H4 (cell line): ENCODE data around the gene CLEC9A. TPM values are rescaled to one million over a fixed set of nuclear protein-coding genes. Genes with fewer than 3 reads are reported as not detected.
"Not testable (repeated sequence)": the region's sequence is repeated elsewhere in the genome, so short reads cannot be mapped to it uniquely, and the experiment has no call there.

Experiments used
- DNase-seq: peaks from one replicate; pipeline ENCODE4 v3.0.0-alpha.2; 2015; ENCODE audit warnings: low spot score
- total RNA-seq: library from RNA; depleted of rRNA; stranded (reverse); fragments of >200 nt; shearing (Covaris generic); gene quantifications from 2 replicates; pipeline ENCODE4 v1.2.3, GENCODE V29; 2014; rRNA removed

Gene CLEC9A
- not detected in 2 replicates for total RNA-seq

DNA sequence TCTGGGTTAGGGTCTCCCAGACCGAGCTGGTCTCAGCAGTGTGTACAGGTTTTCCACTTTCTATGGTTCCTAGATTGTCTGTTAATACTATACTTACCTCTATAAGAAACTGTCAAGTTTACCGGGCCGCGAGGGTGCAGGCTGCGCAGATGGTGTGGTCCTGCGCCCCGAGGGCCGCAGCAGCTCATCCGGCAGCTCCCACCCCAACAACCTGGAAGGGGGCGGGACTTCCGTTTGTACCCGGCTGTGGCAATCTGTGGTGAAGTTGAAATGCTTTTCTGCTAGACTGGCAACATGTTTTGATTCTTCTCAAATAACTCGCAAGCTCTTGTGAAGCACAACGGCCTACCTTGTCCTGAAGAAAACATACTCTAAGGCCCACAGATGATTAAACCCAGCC lies at the start of gene CLEC9A:
CLEC9A (plus strand) TSS at position 237 of the 400 bp plus-strand sequence. CDS start 22,006 bp downstream, outside the sequence.
- DNase-seq: no peak

DNA sequence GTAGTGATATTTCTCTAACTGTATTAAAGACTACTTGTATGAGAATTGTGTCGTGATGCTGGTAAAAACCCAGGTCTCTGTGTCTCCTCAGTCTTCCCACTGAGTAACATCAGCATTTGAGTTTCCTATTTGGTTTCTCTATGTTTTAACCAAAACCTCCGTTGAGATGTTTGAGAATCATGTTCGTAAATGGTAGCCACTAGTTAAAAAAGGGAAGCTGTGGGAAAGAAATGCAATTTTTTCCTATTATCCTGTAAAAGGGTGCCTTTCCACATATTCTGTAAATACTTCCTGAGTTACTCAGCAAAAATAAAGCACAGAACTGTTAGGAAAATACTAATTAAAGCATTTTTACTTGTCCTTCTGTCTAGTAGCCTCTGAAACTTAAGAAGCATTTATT lies 38.6 kb upstream of the CLEC9A start:
- no peak for DNase-seq

DNA sequence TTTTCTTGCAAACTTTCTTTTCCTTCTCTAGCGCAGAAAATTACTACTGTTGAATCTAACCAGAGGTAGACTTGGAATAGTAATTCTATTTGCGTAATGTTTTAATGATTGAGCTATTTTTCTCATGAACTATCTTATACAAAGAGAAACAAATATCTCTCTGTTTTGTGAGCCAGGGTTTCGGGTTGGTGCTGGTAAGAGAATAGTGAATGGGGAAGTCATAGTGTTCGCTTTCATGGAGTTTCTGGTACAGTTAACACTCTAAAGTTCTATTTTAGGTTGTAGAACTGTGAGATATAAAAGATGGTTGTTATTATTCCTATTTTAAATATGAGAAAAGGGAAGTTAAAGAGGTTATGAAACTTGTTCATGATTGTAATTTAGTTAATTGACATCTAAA lies 38.2 kb upstream of the CLEC9A start:
- no peak for DNase-seq

- DNase-seq: no peak
These were observed 31.5 kb upstream of the CLEC9A start, which contains the start of gene CLEC1B for GRCh38 chr12:9999016-9999415. Gene CLEC1B (minus strand): TSS chr12:9999121. CDS start chr12:9999100, 21 bp downstream.

GRCh38 chr12:10001171-10001776 lies 29.2 kb upstream of the CLEC9A start:
- DNase-seq: no peak

GRCh38 chr12:10012630-10013330 lies 17.7 kb upstream of the CLEC9A start:
- DNase-seq: no peak

- DNase-seq: no peak
These were observed 15.0 kb upstream of the CLEC9A start for GRCh38 chr12:10015450-10015849.

DNA sequence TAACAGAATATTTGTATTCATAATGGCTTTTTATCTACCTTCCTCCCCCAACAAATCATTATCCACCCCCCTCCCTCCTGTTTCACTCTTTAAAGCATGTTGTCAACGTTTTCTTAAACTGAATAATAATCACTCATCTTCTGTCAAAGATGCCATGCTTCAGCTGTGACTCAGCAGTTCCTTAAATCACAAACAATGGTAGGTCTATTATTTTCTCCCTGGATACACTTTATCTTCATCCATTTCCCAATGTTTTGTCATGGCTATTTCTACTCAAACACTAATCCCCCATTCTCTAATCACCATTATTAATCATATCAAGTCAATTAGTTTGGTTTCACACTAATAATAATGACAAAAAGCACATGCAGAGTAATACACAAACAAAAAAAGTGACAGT lies 13.6 kb upstream of the CLEC9A start:
- no peak for DNase-seq

DNA sequence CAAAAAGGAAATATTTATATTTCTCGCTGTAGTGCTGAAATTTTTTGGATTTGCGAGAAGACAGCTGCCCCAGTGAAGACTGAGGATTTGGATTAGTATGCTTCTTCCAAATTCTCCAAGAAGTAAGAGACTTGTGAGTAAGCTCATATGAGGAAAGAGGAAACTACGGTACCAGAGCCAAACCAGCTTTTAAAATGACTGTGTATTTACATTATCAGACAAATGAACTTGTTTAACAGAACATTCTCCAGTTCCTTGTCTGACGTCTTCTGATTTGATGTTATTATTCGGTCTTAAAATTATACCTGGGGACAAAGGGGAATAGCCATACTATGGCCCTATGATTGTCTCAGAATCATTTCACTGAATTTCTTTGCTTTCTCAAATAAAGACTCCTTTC lies 12.1 kb upstream of the CLEC9A start:
- no peak for DNase-seq

GRCh38 chr12:10021342-10021741 lies 9.1 kb upstream of the CLEC9A start:
- DNase-seq: no peak

GRCh38 chr12:10025236-10025635 lies 5.2 kb upstream of the CLEC9A start:
- no peak for DNase-seq

DNA sequence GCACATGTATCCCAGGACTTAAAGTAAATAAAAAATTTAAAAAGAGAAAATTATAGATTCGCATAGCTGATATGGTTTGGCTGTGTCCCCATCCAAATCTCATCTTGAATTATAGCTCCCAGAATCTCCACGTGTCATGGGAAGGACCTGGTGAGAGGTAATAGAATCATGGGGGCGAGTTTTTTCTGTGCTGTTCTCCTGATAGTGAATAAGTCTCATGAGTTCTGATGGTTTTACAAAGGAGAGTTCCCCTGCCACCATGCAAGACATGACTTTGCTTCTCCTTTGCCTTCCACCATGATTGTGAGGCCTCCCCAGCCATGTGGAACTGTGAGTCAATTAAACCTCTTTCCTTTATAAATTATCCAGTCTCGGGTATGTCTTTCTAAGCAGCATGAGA lies 3.8 kb upstream of the CLEC9A start:
- DNase-seq: not testable (repeated sequence)

- DNase-seq: peak; percentile 32
These were observed 3.2 kb upstream of the CLEC9A start for GRCh38 chr12:10027311-10027710.

DNA sequence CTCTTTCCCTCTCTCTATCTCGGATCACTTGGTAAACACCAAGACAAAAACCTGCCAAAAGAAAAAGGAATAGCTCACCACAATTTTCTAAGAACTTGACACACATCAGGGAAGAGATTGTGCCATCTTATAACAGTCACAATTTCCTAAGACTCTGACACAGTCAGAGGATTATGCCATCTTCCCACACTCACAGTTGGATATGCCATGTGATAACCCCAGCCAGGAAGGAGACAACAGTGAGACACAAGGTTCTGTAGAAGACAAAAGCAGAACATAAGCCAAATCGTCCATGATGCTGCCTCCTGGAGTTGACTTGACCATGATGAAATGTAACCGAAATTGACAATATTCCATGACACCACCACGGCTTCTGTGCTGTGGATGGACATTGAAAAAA lies 2.8 kb upstream of the CLEC9A start:
- peak; percentile 64 for DNase-seq

DNA sequence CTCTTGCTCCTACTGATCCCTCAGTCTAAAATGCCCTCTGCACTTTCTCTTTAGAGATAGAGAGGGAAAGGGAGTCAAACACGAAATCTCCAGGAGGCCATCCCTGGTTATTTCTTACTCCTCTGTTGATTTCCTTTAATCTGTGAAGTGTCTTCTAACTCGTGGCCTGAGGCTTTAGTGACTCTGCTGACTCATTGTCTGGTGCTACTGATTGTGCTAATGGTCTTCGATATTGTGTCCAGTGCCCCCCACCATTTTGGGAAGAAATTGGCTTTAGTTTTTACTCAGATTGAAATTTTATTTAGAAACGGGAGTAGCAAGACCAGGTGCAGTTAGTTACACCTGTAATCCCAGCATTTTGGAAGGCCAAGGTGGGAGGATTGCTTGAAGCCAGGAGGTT lies 839 bp downstream of the CLEC9A start:
- DNase-seq: peak; percentile 44

DNA sequence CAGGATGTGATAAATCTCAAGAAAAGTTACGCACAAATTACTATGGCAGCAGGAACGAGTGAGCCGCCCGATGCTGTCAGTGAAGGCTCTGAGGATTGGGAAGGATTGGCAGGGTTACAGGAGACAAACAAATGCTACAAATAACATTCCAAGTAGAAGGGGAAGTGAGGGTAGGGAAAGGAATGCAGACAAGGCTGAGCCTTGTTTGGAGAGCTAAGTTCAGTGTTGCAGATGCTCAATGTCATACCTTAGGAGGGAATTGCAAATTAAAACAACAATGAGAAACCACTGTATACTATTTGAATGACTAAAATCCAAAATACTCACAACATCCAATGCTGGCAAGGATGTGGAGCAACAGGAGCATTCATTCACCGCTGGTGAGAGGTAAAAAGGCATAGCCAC lies 1.3 kb downstream of the CLEC9A start:
- DNase-seq: peak; percentile 86

DNA sequence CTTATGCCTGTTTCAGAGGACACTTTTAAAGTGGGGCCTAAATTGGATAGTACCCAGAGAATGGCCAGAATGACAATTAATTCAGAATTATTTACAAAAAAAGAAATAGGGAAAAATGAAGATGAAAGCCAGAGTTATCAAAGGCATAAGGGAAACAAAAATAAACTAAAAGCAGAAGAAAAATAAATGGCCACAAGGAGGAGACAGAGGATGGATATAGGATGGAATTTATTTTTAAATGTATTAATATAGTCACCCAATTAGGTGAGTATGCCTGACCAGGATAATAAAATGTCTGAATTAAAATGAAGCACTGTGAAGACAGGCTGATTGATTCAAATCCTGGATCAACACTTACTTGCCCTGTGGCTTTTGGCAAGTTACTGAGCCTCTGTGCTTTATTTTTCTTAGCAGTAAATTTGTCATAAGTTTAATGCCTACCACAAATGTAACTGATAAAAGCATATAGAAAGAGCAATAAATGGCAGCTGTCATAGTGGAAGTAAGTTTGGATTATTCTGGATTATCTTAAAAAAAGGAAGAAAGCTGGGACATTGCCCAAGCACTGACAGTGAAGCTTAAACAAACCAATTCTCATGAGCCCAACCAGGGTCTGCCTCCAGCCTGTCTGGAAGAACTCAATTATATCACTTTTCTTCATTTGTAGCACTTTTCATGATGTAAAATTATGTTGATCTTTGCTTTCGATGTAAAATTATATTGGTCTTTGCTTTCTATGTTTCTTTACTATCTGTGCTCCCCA lies 3.5 kb downstream of the CLEC9A start:
- no peak for DNase-seq

- no peak for DNase-seq
These were observed 11.7 kb downstream of the CLEC9A start for GRCh38 chr12:10042167-10042566.

DNA sequence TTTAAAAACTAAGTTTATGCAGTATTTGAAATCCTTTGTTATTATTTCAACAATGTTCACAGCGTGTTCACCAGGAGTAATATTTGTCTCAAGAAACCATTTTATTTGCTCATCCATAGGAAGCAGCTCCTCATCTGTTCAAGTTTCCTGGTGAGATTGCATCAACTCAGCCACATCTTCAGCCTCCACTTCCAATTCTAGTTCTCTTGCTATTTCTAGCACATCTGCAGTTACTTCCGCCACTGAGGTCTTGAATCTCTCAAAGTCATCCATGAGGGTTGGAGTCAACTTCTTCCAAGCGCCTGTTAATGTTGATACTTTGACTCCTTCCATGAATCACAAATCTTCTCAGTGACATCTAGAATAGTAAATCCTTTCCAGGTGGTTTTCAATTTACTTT lies 18.0 kb downstream of the CLEC9A start:
- DNase-seq: no peak

DNA sequence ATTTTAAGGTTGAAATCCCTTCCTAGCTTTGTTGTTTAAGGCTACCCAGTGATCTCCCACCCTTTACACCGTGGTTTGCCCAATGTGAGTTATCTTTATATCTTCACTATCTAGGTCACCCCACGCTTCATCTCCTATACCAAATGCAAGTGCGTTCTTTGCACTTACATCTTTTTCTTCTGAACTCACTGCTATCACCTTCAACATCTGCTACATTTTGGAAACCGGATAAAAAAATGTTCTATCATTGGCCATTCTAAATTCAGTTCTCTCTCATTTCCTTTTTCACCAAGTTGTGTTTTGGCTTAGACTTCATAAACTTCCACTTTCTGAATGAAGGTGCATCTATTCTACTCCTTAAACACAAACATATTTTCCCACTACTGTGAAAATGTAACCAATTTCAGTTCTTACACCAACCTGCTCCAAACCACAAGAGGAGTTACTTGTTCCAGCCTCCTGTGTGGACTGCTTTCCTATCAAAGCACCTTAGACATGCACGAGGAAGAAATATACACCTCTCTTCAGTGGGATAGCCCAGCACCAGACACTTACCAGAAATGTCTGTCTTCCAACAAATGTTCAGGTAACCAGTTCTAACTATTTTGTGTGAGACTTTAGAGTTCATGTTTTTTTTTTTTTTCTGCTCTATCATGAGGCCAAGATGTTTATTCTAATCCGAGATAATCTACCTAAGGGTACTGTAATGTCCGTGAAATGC lies 21.9 kb downstream of the CLEC9A start:
- no peak for DNase-seq

GRCh38 chr12:10058387-10058786 lies 27.9 kb downstream of the CLEC9A start:
- no peak for DNase-seq

DNA sequence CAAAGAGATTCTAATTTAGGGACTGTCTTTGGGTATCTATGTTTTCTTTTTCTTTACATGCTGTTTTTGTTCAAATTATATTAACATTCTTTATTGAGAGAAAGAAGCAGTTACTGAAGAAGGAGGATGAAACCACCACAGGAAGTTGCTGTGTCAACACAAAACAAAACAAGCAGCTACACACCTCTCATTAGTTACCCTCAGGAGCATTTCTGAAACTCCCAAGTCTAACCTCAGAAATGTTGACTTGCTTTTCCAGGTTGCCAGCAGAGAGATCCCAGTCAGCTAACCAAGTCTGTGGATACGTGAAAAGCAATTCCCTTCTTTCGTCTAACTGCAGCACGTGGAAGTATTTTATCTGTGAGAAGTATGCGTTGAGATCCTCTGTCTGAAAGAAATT lies 34.8 kb downstream of the CLEC9A start:
- peak; percentile 12 for DNase-seq
